Gastrocnemius medialis (tissue), 4 donors: ENCODE data around the gene PPDPF.

Source experiments
- POLR2A ChIP-seq, 2 donors: fragments of 450-650 bp; IDR thresholded peaks; one replicate each; pipeline ENCODE4 v1.6.1; 2017; ENCODE audit warnings: antibody characterized with exemption in 2 of 2, mild to moderate bottlenecking in 2 of 2, moderate library complexity in 2 of 2
- TF ChIP-seq, protein P1 (sequence below), 5 experiments: fragments of 450-650 bp in 3 of 5; fragments of 200-600 bp in 2 of 5; sonication (generic) in 2 of 5; IDR thresholded peaks in 4 of 5; conservative IDR thresholded peaks in 1 of 5; 1 replicate in 4 of 5; 2 replicates in 1 of 5; pipeline ENCODE4 v1.5.1; 2016 to 2019; ENCODE audit warnings: antibody characterized with exemption in 5 of 5, mild to moderate bottlenecking in 3 of 5, moderate library complexity in 3 of 5

DNA sequence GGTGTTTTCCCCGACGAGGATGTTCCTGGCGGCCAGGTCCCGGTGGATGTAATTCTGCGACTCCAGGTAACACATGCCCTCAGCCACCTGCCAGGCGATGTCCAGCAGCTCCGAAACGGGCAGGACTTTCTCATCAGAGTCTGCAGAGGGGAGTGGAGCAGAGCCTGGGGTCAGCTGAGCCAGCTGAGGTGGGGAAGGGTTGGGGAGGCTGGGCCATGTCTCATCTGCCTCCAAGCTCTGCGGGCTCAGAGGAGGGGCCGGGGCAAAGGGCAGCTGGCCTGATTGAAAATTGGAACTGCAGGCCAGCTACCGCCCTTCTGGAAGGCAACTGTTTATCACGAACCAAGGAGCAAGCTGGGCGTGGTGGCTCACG, 10.2 kb downstream of the PPDPF start:
- TF ChIP-seq, protein P1, sequence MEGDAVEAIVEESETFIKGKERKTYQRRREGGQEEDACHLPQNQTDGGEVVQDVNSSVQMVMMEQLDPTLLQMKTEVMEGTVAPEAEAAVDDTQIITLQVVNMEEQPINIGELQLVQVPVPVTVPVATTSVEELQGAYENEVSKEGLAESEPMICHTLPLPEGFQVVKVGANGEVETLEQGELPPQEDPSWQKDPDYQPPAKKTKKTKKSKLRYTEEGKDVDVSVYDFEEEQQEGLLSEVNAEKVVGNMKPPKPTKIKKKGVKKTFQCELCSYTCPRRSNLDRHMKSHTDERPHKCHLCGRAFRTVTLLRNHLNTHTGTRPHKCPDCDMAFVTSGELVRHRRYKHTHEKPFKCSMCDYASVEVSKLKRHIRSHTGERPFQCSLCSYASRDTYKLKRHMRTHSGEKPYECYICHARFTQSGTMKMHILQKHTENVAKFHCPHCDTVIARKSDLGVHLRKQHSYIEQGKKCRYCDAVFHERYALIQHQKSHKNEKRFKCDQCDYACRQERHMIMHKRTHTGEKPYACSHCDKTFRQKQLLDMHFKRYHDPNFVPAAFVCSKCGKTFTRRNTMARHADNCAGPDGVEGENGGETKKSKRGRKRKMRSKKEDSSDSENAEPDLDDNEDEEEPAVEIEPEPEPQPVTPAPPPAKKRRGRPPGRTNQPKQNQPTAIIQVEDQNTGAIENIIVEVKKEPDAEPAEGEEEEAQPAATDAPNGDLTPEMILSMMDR (IDR thresholded peaks at IDR 0.05 in 4 of 5, conservative IDR thresholded peaks at IDR 0.05 in 1 of 5): no peak
- no peak for TF ChIP-seq POLR2A (IDR thresholded peaks at IDR 0.05)
